Activated CD4-positive, alpha-beta T cell treated with anti-CD3 and anti-CD28 coated beads, Interleukin-2, amount 10 ng/mL, durations not matched to agents 7 days and 5 days (primary cell): ENCODE data around the gene EXOC2. TPM values are rescaled to one million over a fixed set of nuclear protein-coding genes. Genes with fewer than 3 reads are reported as not detected.

ENCODE experiments used
- CTCF ChIA-PET: fragments of 350-600 bp; sonication (Branson Sonifier 250); formaldehyde crosslinking; loops from one replicate; lab custom pipeline; 2021; ENCODE audit warnings: antibody characterized with exemption; lab: Charles Lee
- POLR2A ChIA-PET: fragments of 350-600 bp; sonication (Branson Sonifier 250); formaldehyde crosslinking; loops from one replicate; lab custom pipeline; 2021; ENCODE audit warnings: antibody characterized with exemption; lab: Charles Lee
- DNase-seq: peaks from one replicate; pipeline ENCODE4 v3.0.0-alpha.2; 2020
- H3K27ac Mint-ChIP-seq: one replicate; pipeline ENCODE4 v1.8.0; 2021; ENCODE audit warnings: mild to moderate bottlenecking, moderate library complexity, mixed read lengths
- H3K27me3 Mint-ChIP-seq: one replicate; pipeline ENCODE4 v1.8.0; 2021; ENCODE audit warnings: mixed read lengths
- H3K36me3 Mint-ChIP-seq: one replicate; pipeline ENCODE4 v1.8.0; 2021; ENCODE audit warnings: low read depth, mixed read lengths
- H3K4me1 Mint-ChIP-seq: one replicate; pipeline ENCODE4 v1.8.0; 2021; ENCODE audit warnings: mixed read lengths
- H3K4me3 Mint-ChIP-seq: one replicate; pipeline ENCODE4 v1.8.0; 2021; ENCODE audit warnings: mild to moderate bottlenecking, moderate library complexity, mixed read lengths
- H3K9me3 Mint-ChIP-seq: one replicate; pipeline ENCODE4 v1.8.0; 2021; ENCODE audit warnings: mixed read lengths
- total RNA-seq, 2 experiments: library from RNA; stranded (reverse); gene quantifications; one replicate each; pipeline ENCODE4 v1.2.3, GENCODE V29; 2021

Gene EXOC2
- total RNA-seq, 2 experiments from 2014 or later: 42.7 to 43.6 TPM

DNA sequence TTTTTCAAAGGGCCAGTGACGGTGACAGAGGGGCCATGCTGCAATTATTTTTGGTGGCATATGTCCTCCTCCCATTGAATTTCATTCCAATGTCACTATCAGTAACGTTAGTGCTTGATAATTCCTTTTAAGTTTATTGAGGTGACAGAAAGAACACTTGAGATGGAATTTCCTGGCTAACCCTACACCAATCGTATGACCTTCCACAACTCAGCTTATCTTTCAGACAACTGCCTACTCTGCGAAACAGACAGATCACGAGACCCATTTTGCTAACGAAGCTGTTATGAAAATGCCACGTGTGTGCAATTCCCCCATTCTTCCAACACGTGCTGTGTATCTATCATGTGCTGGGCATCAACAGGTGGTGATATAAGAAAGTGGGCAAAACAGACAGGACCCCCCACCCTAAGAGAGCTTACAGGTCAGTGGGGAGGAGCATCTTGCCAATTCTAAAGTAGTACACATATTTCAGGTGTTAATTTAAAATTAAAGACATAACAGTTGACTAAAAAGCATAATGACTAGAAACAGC lies 188.4 kb downstream of the EXOC2 start:
- H3K27ac Mint-ChIP-seq: no peak overlapping the region
- DNase-seq: no peak
- ChIA-PET CTCF (no interaction called here), POLR2A (no interaction called here)
- H3K9me3 Mint-ChIP-seq: no peaks in the 10 kb centered on the region
- H3K36me3 Mint-ChIP-seq: peaks cover 32% of the 10 kb centered on the region
- H3K4me3 Mint-ChIP-seq: no peak overlapping the region
- H3K4me1 Mint-ChIP-seq: peaks cover 87% of the 10 kb centered on the region
- H3K27me3 Mint-ChIP-seq: no peaks in the 10 kb centered on the region

DNA sequence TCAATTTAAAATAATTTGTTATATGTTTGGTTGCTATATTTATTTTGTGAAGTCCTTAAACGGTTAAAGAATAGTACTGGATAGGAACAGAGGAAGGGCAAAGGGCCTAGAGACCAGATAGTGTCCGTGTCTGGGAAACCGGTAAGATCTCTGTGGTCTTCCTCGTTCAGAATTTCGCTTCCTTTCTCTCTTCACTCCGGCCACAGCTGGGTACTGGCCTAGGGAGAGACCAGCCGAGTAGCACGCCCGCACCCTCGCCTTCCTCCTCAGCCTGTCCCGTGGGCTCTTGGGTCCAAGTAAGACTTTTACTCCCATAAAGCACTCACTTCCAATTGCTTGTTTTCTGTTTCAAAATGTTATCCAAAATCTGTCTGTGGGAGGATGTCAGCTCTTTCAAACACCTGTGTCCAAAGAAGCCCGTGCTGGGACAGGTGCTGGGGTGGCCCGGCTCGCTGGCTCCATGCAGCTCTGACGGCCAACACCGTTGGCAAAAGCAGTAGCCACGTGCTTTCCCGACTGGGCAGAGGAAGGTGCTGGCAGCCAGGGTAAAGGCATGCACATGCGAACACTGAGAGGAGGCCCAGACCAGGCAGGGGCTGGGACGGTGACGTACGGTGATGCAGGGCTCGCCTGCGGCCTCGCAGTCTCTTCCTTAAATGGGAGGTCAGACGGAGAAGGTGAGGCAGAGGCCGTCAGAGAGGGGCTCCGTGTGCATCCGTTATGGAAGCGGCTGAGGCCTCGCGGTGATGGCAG lies 189.2 kb downstream of the EXOC2 start:
- peaks cover 33% of the 10 kb centered on the region for H3K36me3 Mint-ChIP-seq
- no peaks in the 10 kb centered on the region for H3K9me3 Mint-ChIP-seq
- no peak overlapping the region for H3K4me3 Mint-ChIP-seq
- CTCF ChIA-PET: interaction anchor here (1.0 kb wide), 1 partner anchor 39 kb away, joined by 4 read pairs; no protein-coding TSS in a partner anchor
- no peaks in the 10 kb centered on the region for H3K27me3 Mint-ChIP-seq
- peak overlapping the region; percentile 28 for H3K27ac Mint-ChIP-seq
- H3K4me1 Mint-ChIP-seq: peaks cover 87% of the 10 kb centered on the region
- no peak for DNase-seq
- POLR2A ChIA-PET: no interaction called here

DNA sequence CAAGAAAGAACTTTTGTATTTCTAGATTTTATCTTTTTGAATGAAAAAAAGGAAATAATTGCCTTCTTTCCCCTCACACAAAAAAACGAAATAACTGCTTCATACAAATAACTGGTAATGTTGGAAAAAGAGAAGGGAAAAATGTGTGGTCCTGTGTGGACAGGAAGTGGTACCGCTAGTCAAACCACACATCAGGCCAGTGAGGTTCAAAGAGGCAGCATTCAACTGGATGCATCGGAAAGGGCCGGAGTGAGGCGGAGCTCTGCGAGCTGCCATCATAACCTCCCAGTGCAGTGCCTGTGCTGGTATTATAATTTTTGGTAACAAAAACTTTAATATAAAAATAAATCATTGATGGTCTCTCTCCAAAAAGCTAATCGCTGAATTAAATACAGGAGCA lies 190.2 kb downstream of the EXOC2 start:
- Mint-ChIP-seq H3K4me3 (peak overlapping the region; percentile 70), H3K27ac (peak overlapping the region; percentile 70), H3K36me3 (peaks cover 31% of the 10 kb centered on the region), H3K9me3 (no peaks in the 10 kb centered on the region), H3K27me3 (no peaks in the 10 kb centered on the region), H3K4me1 (peaks cover 87% of the 10 kb centered on the region)
- CTCF ChIA-PET: interaction anchor here (0.6 to 1.6 kb wide), 9 partner anchors 24 to 285 kb away, joined by 3 to 7 read pairs (median 3); no protein-coding TSS in a partner anchor
- no peak for DNase-seq
- POLR2A ChIA-PET: interaction anchor here (1.5 kb wide), 1 partner anchor 98 kb away, joined by 4 read pairs; no protein-coding TSS in a partner anchor

DNA sequence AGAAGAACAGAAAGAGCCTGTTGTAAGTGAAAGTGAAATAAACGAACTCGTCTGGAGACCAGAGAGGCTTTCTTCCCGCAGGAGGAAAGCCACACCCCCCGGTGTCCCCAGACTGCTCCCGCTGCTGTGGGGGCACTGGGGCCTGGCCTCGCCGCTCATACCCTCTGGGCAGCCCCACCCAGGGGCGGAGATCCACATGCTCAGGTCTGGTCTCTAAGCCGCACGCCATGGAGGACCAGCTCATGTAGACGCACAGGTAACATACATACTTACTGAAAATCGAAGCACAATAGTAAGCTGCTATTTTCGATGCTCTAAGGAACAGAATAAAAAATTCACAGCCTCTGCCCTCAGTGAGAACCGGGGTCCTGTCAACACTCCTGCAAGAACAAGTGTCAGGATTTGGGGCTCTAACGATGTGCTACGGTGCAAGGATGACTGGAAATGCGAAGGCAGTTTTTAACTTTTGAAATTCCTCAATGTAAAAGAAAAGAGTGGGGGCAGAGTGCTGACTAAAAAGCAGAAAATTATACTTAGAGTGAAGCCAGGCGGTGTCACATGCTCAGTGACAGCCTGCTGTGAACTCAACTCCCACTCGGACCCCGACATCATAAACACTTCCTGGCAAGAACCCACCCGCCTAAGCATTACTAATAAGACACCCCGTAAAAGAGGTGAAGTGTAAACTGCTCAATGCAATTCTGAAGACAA lies 190.9 kb downstream of the EXOC2 start:
- Mint-ChIP-seq H3K27ac (peak overlapping the region; percentile 92), H3K36me3 (peaks cover 33% of the 10 kb centered on the region), H3K9me3 (no peaks in the 10 kb centered on the region), H3K27me3 (no peaks in the 10 kb centered on the region), H3K4me3 (peak overlapping the region; percentile 70), H3K4me1 (peaks cover 87% of the 10 kb centered on the region)
- ChIA-PET POLR2A (interaction anchor here (1.5 kb wide), 1 partner anchor 97 kb away, joined by 4 read pairs; no protein-coding TSS in a partner anchor), CTCF (interaction anchor here (0.6 to 1.6 kb wide), 7 partner anchors 22 to 284 kb away, joined by 3 to 5 read pairs (median 3); no protein-coding TSS in a partner anchor)
- DNase-seq: peak; percentile 68

DNA sequence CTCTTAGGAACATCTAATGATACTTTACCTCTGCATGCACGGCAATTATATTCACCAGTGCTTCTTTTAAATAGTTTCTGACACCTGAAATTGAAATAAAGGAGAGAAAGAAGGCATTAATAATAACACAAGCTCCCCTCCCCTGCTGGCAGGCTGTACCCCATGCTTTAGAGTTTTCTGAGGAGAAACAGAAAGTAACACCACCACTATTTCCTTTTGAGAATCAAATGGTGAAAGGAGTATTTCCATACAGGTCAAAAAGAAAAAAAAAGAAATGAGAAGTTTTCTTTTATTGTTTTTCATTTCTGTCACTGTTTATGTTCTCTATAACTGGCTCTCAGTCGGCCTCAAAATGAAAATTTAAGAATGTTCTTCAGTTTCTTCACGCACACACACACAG lies 193.3 kb downstream of the EXOC2 start:
- DNase-seq: peak; percentile 49
- peaks cover 3% of the 10 kb centered on the region for H3K9me3 Mint-ChIP-seq
- peaks cover 83% of the 10 kb centered on the region for H3K4me1 Mint-ChIP-seq
- POLR2A ChIA-PET: interaction anchor here (1.0 to 1.5 kb wide), 4 partner anchors 9 to 65 kb away, joined by 3 to 5 read pairs (median 3); no protein-coding TSS in a partner anchor
- CTCF ChIA-PET: interaction anchor here (1.1 to 1.4 kb wide), 4 partner anchors 24 to 309 kb away, joined by 3 to 4 read pairs (median 3); partner anchors contain the start of gene IRF4
- H3K27me3 Mint-ChIP-seq: no peaks in the 10 kb centered on the region
- H3K27ac Mint-ChIP-seq: peak overlapping the region; percentile 89
- peaks cover 42% of the 10 kb centered on the region for H3K36me3 Mint-ChIP-seq
- H3K4me3 Mint-ChIP-seq: peak overlapping the region; percentile 78

DNA sequence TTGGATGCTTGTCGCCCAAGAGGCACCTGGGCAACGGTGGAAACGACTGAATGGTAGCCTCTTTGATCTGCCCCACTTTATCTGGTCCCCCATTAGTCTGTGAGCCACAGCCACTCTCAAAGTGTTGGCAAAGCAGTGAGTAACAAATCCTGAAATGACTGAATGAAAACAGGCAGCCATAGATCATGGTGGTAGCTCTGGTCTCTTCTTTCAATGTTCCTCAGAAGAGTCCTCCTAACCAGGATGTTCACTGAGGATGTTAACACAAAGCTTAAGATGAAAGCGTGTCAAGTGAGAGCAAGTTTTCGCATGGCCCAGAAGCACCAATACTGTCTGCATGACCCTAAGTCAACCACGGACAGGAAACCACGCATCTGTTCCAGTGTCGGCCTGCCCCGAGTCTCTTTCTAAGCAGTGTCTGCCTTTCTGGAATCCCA lies 194.1 kb downstream of the EXOC2 start:
- peak overlapping the region; percentile 78 for H3K4me3 Mint-ChIP-seq
- POLR2A ChIA-PET: interaction anchor here (0.7 to 1.5 kb wide), 6 partner anchors 8 to 106 kb away, joined by 3 to 5 read pairs (median 3); no protein-coding TSS in a partner anchor
- peak; percentile 69 for DNase-seq
- H3K36me3 Mint-ChIP-seq: peaks cover 42% of the 10 kb centered on the region
- H3K27me3 Mint-ChIP-seq: no peaks in the 10 kb centered on the region
- peak overlapping the region; percentile 89 for H3K27ac Mint-ChIP-seq
- peaks cover 3% of the 10 kb centered on the region for H3K9me3 Mint-ChIP-seq
- peaks cover 86% of the 10 kb centered on the region for H3K4me1 Mint-ChIP-seq
- CTCF ChIA-PET: interaction anchor here (0.6 to 1.4 kb wide), 7 partner anchors 11 to 308 kb away, joined by 3 to 4 read pairs (median 3); partner anchors contain the start of gene IRF4

DNA sequence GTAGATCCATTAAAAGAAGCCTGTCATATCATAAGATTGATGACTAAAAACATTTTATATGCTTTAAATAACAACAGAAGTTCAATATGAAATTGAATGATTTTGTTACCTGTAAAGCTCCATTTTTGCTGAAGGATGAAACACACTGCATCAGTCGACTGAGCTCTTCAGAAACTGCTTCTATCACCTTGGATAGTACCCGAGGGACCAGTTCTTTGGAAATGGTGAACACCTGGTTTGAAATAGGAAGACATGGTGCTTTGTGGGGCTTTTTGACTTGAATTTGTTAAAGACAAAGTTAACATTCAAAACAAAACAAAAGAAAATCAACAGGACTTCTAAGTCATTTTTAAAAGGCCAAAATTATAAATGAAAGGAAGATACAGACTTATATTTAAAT lies 195.7 kb downstream of the EXOC2 start:
- ChIA-PET CTCF (interaction anchor here (1.5 kb wide), 1 partner anchor 82 kb away, joined by 3 read pairs; no protein-coding TSS in a partner anchor), POLR2A (interaction anchor here (0.9 to 1.0 kb wide), 2 partner anchors 92 to 105 kb away, joined by 3 to 5 read pairs; partner anchors contain the start of gene IRF4)
- no peak overlapping the region for H3K4me3 Mint-ChIP-seq
- peaks cover 88% of the 10 kb centered on the region for H3K4me1 Mint-ChIP-seq
- H3K27ac Mint-ChIP-seq: no peak overlapping the region
- H3K27me3 Mint-ChIP-seq: no peaks in the 10 kb centered on the region
- peaks cover 7% of the 10 kb centered on the region for H3K9me3 Mint-ChIP-seq
- DNase-seq: no peak
- peaks cover 37% of the 10 kb centered on the region for H3K36me3 Mint-ChIP-seq

DNA sequence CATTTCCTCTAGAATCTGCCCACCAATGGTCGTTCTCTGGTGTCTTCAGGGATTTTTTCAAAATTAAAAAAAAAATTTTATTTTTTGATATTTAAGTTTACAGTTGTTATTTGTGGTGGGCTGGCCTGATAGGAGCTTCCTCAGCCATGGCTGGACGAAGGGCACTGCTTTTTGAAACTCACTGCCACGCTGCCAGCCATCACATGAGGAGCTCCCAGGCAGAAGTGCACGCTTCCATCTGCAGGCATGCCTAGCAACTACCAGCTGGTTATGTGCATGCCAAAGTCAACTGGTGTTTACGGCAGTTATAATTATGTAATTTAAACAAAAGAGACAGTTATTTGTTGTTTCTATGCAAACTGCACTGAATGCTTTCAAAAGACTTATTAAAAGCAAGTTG lies 196.3 kb downstream of the EXOC2 start:
- CTCF ChIA-PET: interaction anchor here (1.5 kb wide), 1 partner anchor 81 kb away, joined by 3 read pairs; no protein-coding TSS in a partner anchor
- Mint-ChIP-seq H3K4me3 (no peak overlapping the region), H3K27ac (no peak overlapping the region)

DNA sequence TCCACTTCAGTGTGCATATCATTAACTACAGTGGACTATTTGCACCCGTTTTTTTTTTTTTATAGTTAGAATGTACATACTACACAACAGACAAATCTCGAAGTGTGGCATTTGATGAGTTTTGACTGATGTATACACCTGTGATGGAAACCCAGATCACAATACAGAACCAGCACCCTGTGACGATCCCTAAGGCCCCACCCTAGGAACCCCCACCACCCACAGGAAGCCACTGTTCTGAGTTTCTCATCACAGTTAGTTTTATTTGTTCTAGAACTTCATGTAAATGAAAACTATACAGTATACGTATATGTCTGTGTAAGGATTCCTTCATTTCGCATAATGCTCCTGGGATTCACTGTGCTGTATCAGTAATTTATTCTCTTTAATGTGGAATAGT lies 198.5 kb downstream of the EXOC2 start:
- POLR2A ChIA-PET: no interaction called here
- DNase-seq: no peak
- no peak overlapping the region for H3K4me3 Mint-ChIP-seq
- peaks cover 7% of the 10 kb centered on the region for H3K9me3 Mint-ChIP-seq
- H3K27ac Mint-ChIP-seq: peak overlapping the region; percentile 90
- CTCF ChIA-PET: interaction anchor here (1.1 to 1.8 kb wide), 2 partner anchors 23 to 62 kb away, joined by 3 to 4 read pairs; no protein-coding TSS in a partner anchor
- peaks cover 47% of the 10 kb centered on the region for H3K36me3 Mint-ChIP-seq
- H3K4me1 Mint-ChIP-seq: peaks cover 95% of the 10 kb centered on the region
- H3K27me3 Mint-ChIP-seq: no peaks in the 10 kb centered on the region

More for the DNA sequence above, 196.3 kb downstream of the EXOC2 start:
- Mint-ChIP-seq H3K9me3 (peaks cover 7% of the 10 kb centered on the region), H3K4me1 (peaks cover 88% of the 10 kb centered on the region), H3K36me3 (peaks cover 42% of the 10 kb centered on the region), H3K27me3 (no peaks in the 10 kb centered on the region)
- DNase-seq: no peak
- POLR2A ChIA-PET: interaction anchor here (0.9 to 1.0 kb wide), 2 partner anchors 92 to 105 kb away, joined by 3 to 5 read pairs; partner anchors contain the start of gene IRF4

DNA sequence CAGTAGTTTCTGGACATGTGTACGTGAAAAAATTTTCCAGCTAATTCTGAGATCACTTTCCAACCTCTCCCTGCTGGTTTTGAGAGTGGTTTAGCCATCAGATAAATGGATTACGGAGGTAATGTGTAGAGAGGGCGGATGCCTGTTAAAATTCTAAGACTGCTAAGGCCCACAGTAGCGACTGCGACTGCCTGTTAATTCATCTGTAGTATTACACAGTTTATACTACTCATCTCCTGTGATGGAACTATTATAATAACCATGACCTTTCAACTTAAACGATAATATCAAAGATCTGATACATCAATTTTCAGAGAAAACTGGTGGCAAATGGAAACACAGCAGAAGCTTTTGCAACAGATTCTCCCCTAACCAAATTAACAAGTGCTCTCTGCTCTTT lies 199.1 kb downstream of the EXOC2 start:
- peaks cover 7% of the 10 kb centered on the region for H3K9me3 Mint-ChIP-seq
- ChIA-PET POLR2A (interaction anchor here (1.2 kb wide), 1 partner anchor 101 kb away, joined by 3 read pairs; no protein-coding TSS in a partner anchor), CTCF (interaction anchor here (0.6 to 1.6 kb wide), 11 partner anchors 9 to 305 kb away, joined by 3 to 6 read pairs (median 4); no protein-coding TSS in a partner anchor)
- DNase-seq: no peak
- peaks cover 95% of the 10 kb centered on the region for H3K4me1 Mint-ChIP-seq
- H3K4me3 Mint-ChIP-seq: no peak overlapping the region
- H3K27ac Mint-ChIP-seq: peak overlapping the region; percentile 90
- no peaks in the 10 kb centered on the region for H3K27me3 Mint-ChIP-seq
- H3K36me3 Mint-ChIP-seq: peaks cover 52% of the 10 kb centered on the region

DNA sequence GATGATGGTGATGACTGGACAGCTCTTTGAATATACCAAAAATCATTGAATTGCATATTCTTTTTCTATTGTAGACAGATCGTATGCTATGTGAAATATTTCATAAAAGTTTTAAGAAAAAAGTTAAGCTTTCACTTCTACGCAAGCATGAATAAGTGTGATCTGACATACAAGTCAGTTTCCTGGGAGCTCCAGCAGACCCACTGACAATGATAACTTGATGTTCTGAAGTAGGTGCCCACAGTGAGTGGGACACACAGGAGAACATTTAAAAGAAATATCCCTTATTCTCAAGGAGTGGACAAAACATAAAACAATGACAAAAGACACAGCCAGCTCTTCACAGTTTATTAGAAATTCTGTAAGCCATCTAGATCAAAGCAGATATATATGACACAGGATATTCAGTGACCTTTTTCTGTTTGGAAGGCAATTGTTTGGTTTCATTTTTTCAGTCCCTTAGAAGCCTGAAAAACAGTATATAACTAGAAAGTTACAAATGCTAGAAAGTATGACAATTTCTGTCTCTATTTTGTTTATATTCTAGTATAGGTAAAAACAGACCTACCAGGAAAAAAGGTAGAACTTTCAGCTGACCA lies 200.0 kb downstream of the EXOC2 start:
- POLR2A ChIA-PET: interaction anchor here (0.7 to 1.2 kb wide), 2 partner anchors 101 to 1031 kb away, joined by 3 to 4 read pairs; no protein-coding TSS in a partner anchor
- H3K36me3 Mint-ChIP-seq: peaks cover 53% of the 10 kb centered on the region
- H3K27ac Mint-ChIP-seq: peak overlapping the region; percentile 90
- peaks cover 94% of the 10 kb centered on the region for H3K4me1 Mint-ChIP-seq
- no peaks in the 10 kb centered on the region for H3K27me3 Mint-ChIP-seq
- peak overlapping the region; percentile 49 for H3K4me3 Mint-ChIP-seq
- CTCF ChIA-PET: interaction anchor here (0.6 to 1.6 kb wide), 11 partner anchors 8 to 304 kb away, joined by 3 to 6 read pairs (median 4); no protein-coding TSS in a partner anchor
- H3K9me3 Mint-ChIP-seq: peaks cover 7% of the 10 kb centered on the region
- DNase-seq: no peak
